Globus pallidus (tissue), 1 donor: ENCODE data around the gene DNAH9.

Source experiments
- DNase-seq: peaks from one replicate; pipeline ENCODE4 v3.0.0-alpha.2; 2015; ENCODE audit warnings: low spot score

DNAH9 gene

GRCh38 chr17:11980813-11981212 is 382.5 kb downstream of the DNAH9 start:
- no peak for DNase-seq

GRCh38 chr17:11981862-11982261 is 383.6 kb downstream of the DNAH9 start:
- DNase-seq = no peak

GRCh38 chr17:11986179-11986941 is 388.1 kb downstream of the DNAH9 start:
- DNase-seq = no peak

- peak; percentile 42 for DNase-seq
These were observed 388.7 kb downstream of the DNAH9 start for GRCh38 chr17:11986942-11987329.

- DNase-seq = no peak
These were observed 392.2 kb downstream of the DNAH9 start for GRCh38 chr17:11990363-11990983.

- DNase-seq = no peak
These were observed 393.2 kb downstream of the DNAH9 start for GRCh38 chr17:11991461-11991860.

GRCh38 chr17:11996722-11997146 is 398.5 kb downstream of the DNAH9 start:
- DNase-seq = peak; percentile 50

- peak; percentile 94 for DNase-seq
These were observed 399.1 kb downstream of the DNAH9 start, which contains the start of gene ZNF18 for GRCh38 chr17:11997147-11997971. Gene ZNF18, minus strand, starts transcription at chr17:11997475. Its CDS starts 4,646 bp downstream, at chr17:11992829.

- no peak for DNase-seq
These were observed 399.6 kb downstream of the DNAH9 start for GRCh38 chr17:11997972-11998233.

- no peak for DNase-seq
These were observed 401.4 kb downstream of the DNAH9 start for GRCh38 chr17:11999696-12000095.

GRCh38 chr17:12007466-12007865 is 409.2 kb downstream of the DNAH9 start:
- DNase-seq = no peak
